ENCODE results near the gene CSPG4.

GRCh38 chr15:75676688-75677464, 35.8 kb downstream of the CSPG4 start:
- TF ChIP-seq, protein P1, sequence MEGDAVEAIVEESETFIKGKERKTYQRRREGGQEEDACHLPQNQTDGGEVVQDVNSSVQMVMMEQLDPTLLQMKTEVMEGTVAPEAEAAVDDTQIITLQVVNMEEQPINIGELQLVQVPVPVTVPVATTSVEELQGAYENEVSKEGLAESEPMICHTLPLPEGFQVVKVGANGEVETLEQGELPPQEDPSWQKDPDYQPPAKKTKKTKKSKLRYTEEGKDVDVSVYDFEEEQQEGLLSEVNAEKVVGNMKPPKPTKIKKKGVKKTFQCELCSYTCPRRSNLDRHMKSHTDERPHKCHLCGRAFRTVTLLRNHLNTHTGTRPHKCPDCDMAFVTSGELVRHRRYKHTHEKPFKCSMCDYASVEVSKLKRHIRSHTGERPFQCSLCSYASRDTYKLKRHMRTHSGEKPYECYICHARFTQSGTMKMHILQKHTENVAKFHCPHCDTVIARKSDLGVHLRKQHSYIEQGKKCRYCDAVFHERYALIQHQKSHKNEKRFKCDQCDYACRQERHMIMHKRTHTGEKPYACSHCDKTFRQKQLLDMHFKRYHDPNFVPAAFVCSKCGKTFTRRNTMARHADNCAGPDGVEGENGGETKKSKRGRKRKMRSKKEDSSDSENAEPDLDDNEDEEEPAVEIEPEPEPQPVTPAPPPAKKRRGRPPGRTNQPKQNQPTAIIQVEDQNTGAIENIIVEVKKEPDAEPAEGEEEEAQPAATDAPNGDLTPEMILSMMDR (conservative IDR thresholded peaks at IDR 0.05), result no peak
- TF ChIP-seq EZH2 (IDR thresholded peaks at IDR 0.05; ENCODE audit: low read depth), result no peak
